Frontal cortex (tissue), 4 donors: ENCODE results near the gene POU5F2. TPM values are rescaled to one million over a fixed set of nuclear protein-coding genes. Genes with fewer than 3 reads are reported as not detected.

Experiments used
- DNase-seq, 2 donors: peaks; one replicate each; pipeline ENCODE4 v3.0.0; 2012; ENCODE audit warnings: low spot score in 2 of 2
- FAIRE-seq: peaks from 2 replicates; lab custom pipeline; 2012; peaks lifted over from hg19 to GRCh38; lab: Jason Lieb, UNC
- total RNA-seq: library from RNA; depleted of rRNA; stranded (reverse); fragments of >200 nt; gene quantifications from one replicate; pipeline ENCODE4 v1.2.3, GENCODE V29; 2014
- donor health status: control.
- donor health status: control.
- donor health status: control.

The POU5F2 gene
- total RNA-seq, 1 donor from 2014 or later: 2.0 TPM

GRCh38 chr5:93721071-93721470 is 20.3 kb downstream of the POU5F2 start:
- DNase-seq (no peak), FAIRE-seq (no peak)

- FAIRE-seq: no peak
- DNase-seq: no peak
Measured at GRCh38 chr5:93717162-93717561, 24.2 kb downstream of the POU5F2 start.

GRCh38 chr5:93716453-93716852 is 24.9 kb downstream of the POU5F2 start:
- peak; percentile 65 for FAIRE-seq
- no peak for DNase-seq

- FAIRE-seq: no peak
Measured at GRCh38 chr5:93715761-93716160, 25.6 kb downstream of the POU5F2 start.

GRCh38 chr5:93715327-93715726 is 26.1 kb downstream of the POU5F2 start:
- DNase-seq: no peak
- no peak for FAIRE-seq

More at GRCh38 chr5:93715761-93716160, 25.6 kb downstream of the POU5F2 start:
- DNase-seq: no peak

GRCh38 chr5:93708442-93708841 is 33.0 kb downstream of the POU5F2 start:
- DNase-seq: no peak
- FAIRE-seq: no peak

- DNase-seq (no peak), FAIRE-seq (no peak)
Measured at GRCh38 chr5:93705896-93706295, 35.5 kb downstream of the POU5F2 start.

GRCh38 chr5:93704996-93705395 is 36.4 kb downstream of the POU5F2 start:
- DNase-seq: no peak
- no peak for FAIRE-seq

GRCh38 chr5:93691997-93692396 is 49.4 kb downstream of the POU5F2 start:
- DNase-seq: no peak
- no peak for FAIRE-seq

Other genes with a start within 250 kb of the POU5F2 start
- gene NR2F1-AS1, start 160.4 kb downstream of the POU5F2 start, total RNA-seq: 60.7 TPM
- 53.8 TPM for gene NR2F1, start 158.4 kb downstream of the POU5F2 start, total RNA-seq